Dendritic cell treated with granulocyte-macrophage colony-stimulating factor and Interleukin-4, amounts not matched to agents 40 ng/mL and 50 ng/mL, for 4 days (primary cell): ENCODE data around the gene GPR15.
"Not testable (repeated sequence)": the region's sequence is repeated elsewhere in the genome, so short reads cannot be mapped to it uniquely, and the experiment has no call there.

ENCODE experiments used
- H3K27ac Mint-ChIP-seq: one replicate; pipeline ENCODE4 v1.8.0; 2022; ENCODE audit warnings: mild to moderate bottlenecking, mixed read lengths
- H3K27me3 Mint-ChIP-seq: one replicate; pipeline ENCODE4 v1.8.0; 2022; ENCODE audit warnings: mild to moderate bottlenecking, mixed read lengths
- H3K36me3 Mint-ChIP-seq: one replicate; pipeline ENCODE4 v1.8.0; 2022; ENCODE audit warnings: low read depth, mixed read lengths
- H3K4me1 Mint-ChIP-seq: one replicate; pipeline ENCODE4 v1.8.0; 2022; ENCODE audit warnings: low read depth, mixed read lengths
- H3K4me3 Mint-ChIP-seq: one replicate; pipeline ENCODE4 v1.8.0; 2022; ENCODE audit warnings: mild to moderate bottlenecking, moderate library complexity, mixed read lengths
- H3K9me3 Mint-ChIP-seq: one replicate; pipeline ENCODE4 v1.8.0; 2022; ENCODE audit warnings: mixed read lengths
- intact Hi-C: fragments of 100-400 bp; cut with micrococcal nuclease; formaldehyde crosslinking; loops from one replicate; pipeline ENCODE4 v1.15.0; 2022

GPR15 gene

GRCh38 chr3:98557324-98558010 lies 25.7 kb downstream of the GPR15 start:
- H3K9me3 Mint-ChIP-seq = no peaks in the 10 kb centered on the region
- H3K36me3 Mint-ChIP-seq = no peaks in the 10 kb centered on the region
- intact Hi-C loops = no loop called here
- peaks cover 41% of the 10 kb centered on the region for H3K4me1 Mint-ChIP-seq
- peaks cover 2% of the 10 kb centered on the region for H3K27me3 Mint-ChIP-seq
- H3K4me3 Mint-ChIP-seq = no peak overlapping the region
- no peak overlapping the region for H3K27ac Mint-ChIP-seq

GRCh38 chr3:98558100-98558827 lies 26.5 kb downstream of the GPR15 start:
- no peaks in the 10 kb centered on the region for H3K9me3 Mint-ChIP-seq
- intact Hi-C loops = no loop called here
- H3K4me3 Mint-ChIP-seq = no peak overlapping the region
- peaks cover 41% of the 10 kb centered on the region for H3K4me1 Mint-ChIP-seq
- peaks cover 6% of the 10 kb centered on the region for H3K27me3 Mint-ChIP-seq
- no peak overlapping the region for H3K27ac Mint-ChIP-seq
- H3K36me3 Mint-ChIP-seq = no peaks in the 10 kb centered on the region

DNA sequence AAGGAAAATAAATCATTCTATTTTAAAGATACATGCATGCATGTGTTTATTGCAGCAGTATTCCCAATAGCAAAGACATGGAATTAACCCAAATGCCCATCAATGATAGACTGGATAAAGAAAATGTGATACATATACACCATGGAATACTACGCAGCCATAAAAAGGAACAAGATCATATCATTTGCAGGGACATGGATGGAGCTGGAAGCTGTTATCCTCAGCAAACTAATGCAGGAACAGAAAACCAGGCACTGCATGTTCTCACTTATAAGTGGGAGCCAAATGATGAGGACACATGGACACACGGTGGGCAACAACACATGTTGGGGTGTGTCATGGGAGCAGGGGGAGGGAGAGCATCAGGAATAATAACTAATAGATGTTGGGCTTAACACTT lies 28.0 kb downstream of the GPR15 start:
- intact Hi-C loops = loop anchor here (5.0 kb wide), 1 partner anchor 37 kb away; the partner anchor contains the start of gene CLDND1
- not testable (repeated sequence) for H3K36me3 Mint-ChIP-seq, H3K27me3 Mint-ChIP-seq, H3K27ac Mint-ChIP-seq, H3K9me3 Mint-ChIP-seq, H3K4me3 Mint-ChIP-seq
- peaks cover 35% of the 10 kb centered on the region for H3K4me1 Mint-ChIP-seq

DNA sequence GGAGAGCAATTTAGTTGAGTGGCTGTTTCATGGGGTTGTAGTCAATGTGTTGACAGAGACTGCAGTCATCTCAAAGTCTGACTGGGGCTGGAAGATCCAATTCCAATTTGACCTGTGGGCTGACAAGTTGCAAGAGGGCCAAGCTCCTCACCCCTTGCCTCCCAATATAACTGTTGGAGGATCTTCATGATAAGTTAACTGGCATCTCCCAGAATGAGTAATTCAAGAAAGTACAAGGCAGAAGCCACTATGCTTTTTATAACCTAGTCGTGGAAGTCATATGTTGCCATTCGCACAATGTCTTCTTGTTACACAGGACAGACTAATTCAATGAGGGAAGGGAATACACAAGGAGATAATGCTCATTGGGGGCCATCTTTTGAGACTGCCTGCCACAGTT lies 29.1 kb downstream of the GPR15 start:
- intact Hi-C loops = loop anchor here (5.0 kb wide), 1 partner anchor 39 kb away; the partner anchor contains the start of gene CLDND1
- H3K9me3 Mint-ChIP-seq = no peaks in the 10 kb centered on the region
- no peak overlapping the region for H3K27ac Mint-ChIP-seq
- H3K36me3 Mint-ChIP-seq = no peaks in the 10 kb centered on the region
- peaks cover 6% of the 10 kb centered on the region for H3K27me3 Mint-ChIP-seq
- H3K4me3 Mint-ChIP-seq = no peak overlapping the region
- H3K4me1 Mint-ChIP-seq = peaks cover 40% of the 10 kb centered on the region

- H3K9me3 Mint-ChIP-seq = no peaks in the 10 kb centered on the region
- H3K4me3 Mint-ChIP-seq = no peak overlapping the region
- peaks cover 35% of the 10 kb centered on the region for H3K4me1 Mint-ChIP-seq
- H3K27me3 Mint-ChIP-seq = peaks cover 6% of the 10 kb centered on the region
- no peak overlapping the region for H3K27ac Mint-ChIP-seq
- no peaks in the 10 kb centered on the region for H3K36me3 Mint-ChIP-seq
- intact Hi-C loops = loop anchor here (5.0 kb wide), 1 partner anchor 40 kb away; the partner anchor contains the start of gene CLDND1
These were observed 30.1 kb downstream of the GPR15 start for GRCh38 chr3:98561727-98562521.

DNA sequence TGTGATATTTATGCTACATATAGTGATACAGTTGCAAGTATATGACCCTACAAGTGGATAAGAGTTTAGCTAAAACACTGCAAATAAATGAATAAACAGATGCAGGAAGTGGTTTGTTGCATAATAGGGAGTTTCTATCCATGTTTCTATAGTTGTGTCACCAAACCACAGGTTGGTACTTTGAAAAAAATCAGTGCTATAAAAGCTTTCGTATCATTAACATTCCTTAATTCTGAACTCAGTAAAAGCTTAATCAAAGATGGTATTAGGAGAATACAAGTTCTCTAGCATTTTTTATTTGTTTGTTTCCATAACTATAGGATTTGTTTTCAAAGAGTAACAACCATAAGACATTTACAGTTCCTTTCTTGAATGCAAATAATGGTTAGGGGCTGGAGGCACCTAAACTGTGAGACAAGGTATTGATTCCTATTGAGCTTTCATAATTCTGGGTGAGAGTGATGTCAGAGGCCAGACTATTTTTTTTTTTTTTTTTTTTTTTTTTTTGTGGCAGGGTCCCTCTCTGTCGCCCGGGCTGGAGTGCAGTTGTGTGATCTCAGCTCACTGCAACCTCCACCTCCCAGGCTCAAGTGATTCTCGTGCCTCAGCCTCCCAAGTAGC lies 32.0 kb downstream of the GPR15 start:
- Mint-ChIP-seq H3K4me1 (peaks cover 26% of the 10 kb centered on the region), H3K9me3 (no peaks in the 10 kb centered on the region), H3K27ac (no peak overlapping the region), H3K27me3 (peaks cover 6% of the 10 kb centered on the region), H3K36me3 (no peaks in the 10 kb centered on the region), H3K4me3 (no peak overlapping the region)
- intact Hi-C loops = loop anchor here (5.0 kb wide), 1 partner anchor 41 kb away; the partner anchor contains the start of gene CLDND1

- intact Hi-C loops = loop anchor here (5.0 kb wide), 1 partner anchor 42 kb away; the partner anchor contains the start of gene CLDND1
- Mint-ChIP-seq H3K36me3 (no peaks in the 10 kb centered on the region), H3K9me3 (no peaks in the 10 kb centered on the region), H3K27ac (no peak overlapping the region), H3K4me3 (no peak overlapping the region), H3K4me1 (peaks cover 26% of the 10 kb centered on the region), H3K27me3 (peaks cover 6% of the 10 kb centered on the region)
These were observed 32.7 kb downstream of the GPR15 start for GRCh38 chr3:98564282-98565005.

- no peaks in the 10 kb centered on the region for H3K9me3 Mint-ChIP-seq
- H3K4me1 Mint-ChIP-seq = peaks cover 26% of the 10 kb centered on the region
- H3K27ac Mint-ChIP-seq = no peak overlapping the region
- intact Hi-C loops = no loop called here
- H3K36me3 Mint-ChIP-seq = no peaks in the 10 kb centered on the region
- peaks cover 6% of the 10 kb centered on the region for H3K27me3 Mint-ChIP-seq
- no peak overlapping the region for H3K4me3 Mint-ChIP-seq
These were observed 33.5 kb downstream of the GPR15 start for GRCh38 chr3:98565237-98565643.

- Mint-ChIP-seq H3K27me3 (peaks cover 6% of the 10 kb centered on the region), H3K36me3 (no peaks in the 10 kb centered on the region), H3K4me1 (peaks cover 24% of the 10 kb centered on the region), H3K4me3 (no peak overlapping the region), H3K9me3 (no peaks in the 10 kb centered on the region), H3K27ac (no peak overlapping the region)
- intact Hi-C loops = no loop called here
These were observed 34.1 kb downstream of the GPR15 start for GRCh38 chr3:98565843-98566242.

- Mint-ChIP-seq H3K9me3 (no peaks in the 10 kb centered on the region), H3K4me1 (peaks cover 19% of the 10 kb centered on the region), H3K27ac (no peak overlapping the region), H3K27me3 (peaks cover 6% of the 10 kb centered on the region), H3K36me3 (no peaks in the 10 kb centered on the region), H3K4me3 (no peak overlapping the region)
- intact Hi-C loops = no loop called here
These were observed 36.0 kb downstream of the GPR15 start for GRCh38 chr3:98567666-98568270.

DNA sequence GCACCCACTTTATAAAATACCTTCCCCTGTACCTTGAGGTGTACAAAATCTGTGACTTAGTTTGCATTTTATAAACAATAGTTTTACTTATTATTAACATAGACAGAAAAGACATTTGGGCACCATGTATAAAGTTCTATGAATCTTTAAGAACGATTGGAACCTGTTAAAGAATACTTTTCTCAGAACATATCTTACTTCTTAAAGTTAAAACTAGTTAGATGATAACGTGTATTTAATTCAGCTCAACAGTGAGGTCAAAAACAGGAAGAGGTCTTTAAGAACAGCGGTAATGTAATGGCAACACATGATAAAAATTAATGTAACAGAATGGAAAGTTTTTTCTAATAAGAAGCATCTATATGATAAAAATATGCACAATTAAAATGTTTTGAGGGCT lies 36.6 kb downstream of the GPR15 start:
- intact Hi-C loops = no loop called here
- Mint-ChIP-seq H3K36me3 (no peaks in the 10 kb centered on the region), H3K4me1 (peaks cover 18% of the 10 kb centered on the region), H3K27me3 (peaks cover 2% of the 10 kb centered on the region), H3K9me3 (no peaks in the 10 kb centered on the region), H3K4me3 (no peak overlapping the region), H3K27ac (no peak overlapping the region)

GRCh38 chr3:98573181-98573728 lies 41.5 kb downstream of the GPR15 start:
- no peak overlapping the region for H3K4me3 Mint-ChIP-seq
- peaks cover 25% of the 10 kb centered on the region for H3K36me3 Mint-ChIP-seq
- H3K4me1 Mint-ChIP-seq = peaks cover 16% of the 10 kb centered on the region
- no peaks in the 10 kb centered on the region for H3K27me3 Mint-ChIP-seq
- intact Hi-C loops = loop anchor here (5.0 to 10.0 kb wide), 2 partner anchors 231 to 528 kb away; no protein-coding TSS in a partner anchor
- H3K27ac Mint-ChIP-seq = no peak overlapping the region
- no peaks in the 10 kb centered on the region for H3K9me3 Mint-ChIP-seq
